ENCODE results near the gene GRK5.

GRK5 gene

DNA sequence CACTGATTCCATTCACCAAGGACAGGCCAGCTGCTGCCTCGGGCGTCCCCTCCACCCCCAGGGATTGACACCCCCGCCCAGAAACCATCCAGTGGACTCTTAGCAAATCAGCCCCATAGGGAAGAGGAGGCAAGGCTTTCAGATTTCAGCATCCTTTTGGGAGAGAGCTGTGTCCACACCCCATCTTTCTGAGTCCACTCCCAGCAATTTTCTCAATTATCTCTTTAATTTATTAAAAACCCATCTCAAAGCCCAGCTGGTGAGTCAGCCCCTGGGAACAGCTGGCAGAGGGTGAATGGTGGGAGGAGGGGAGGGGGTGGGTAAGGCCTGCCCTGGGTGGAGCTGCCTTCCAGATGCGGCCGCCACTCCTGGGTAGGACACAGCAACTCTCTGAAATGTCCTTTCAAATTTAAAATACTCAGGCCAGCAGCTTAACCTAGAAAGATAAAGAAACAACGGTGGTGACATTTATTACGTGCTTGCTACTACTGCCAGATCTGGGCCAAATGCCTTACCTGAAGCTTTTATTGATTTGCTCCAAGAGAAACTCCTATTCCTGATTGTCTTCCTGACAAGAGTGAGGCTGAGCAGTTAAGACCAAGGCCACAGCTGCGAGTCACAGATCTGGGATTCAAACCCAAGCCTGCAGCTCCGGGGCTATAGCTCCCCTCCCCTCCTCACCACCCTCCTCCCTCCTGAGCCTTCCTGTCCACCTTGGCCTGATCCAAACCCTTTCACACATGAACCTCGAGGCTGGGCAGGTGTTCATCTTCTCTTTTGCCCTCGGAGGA lies 214.7 kb downstream of the GRK5 start:
- no peaks in the 10 kb centered on the region for H3K27me3 ChIP-seq (ENCODE audit: control insufficient read depth in 5 of 5, insufficient read depth in 4 of 5, low read length in 5 of 5)
- no peak overlapping the region for H3K9ac ChIP-seq (ENCODE audit: low read length in 5 of 5)
- peaks cover 0 to 13% (median 6%) of the 10 kb centered on the region in 5 donors for H3K4me1 ChIP-seq (ENCODE audit: control insufficient read depth in 5 of 5, insufficient read depth in 5 of 5, low read length in 5 of 5)
- H3K36me3 ChIP-seq (ENCODE audit: control insufficient read depth in 5 of 5, insufficient read depth in 5 of 5, low read length in 5 of 5): peaks cover 0 to 49% (median 37%) of the 10 kb centered on the region in 5 donors
- H3K27ac ChIP-seq (ENCODE audit: low read depth, low read length): no peak overlapping the region
- H3K4me3 ChIP-seq (ENCODE audit: low read depth in 1 of 5, low read length in 5 of 5): no peak overlapping the region
- no peaks in the 10 kb centered on the region for H3K9me3 ChIP-seq (ENCODE audit: control insufficient read depth in 5 of 5, low read length in 5 of 5)

DNA sequence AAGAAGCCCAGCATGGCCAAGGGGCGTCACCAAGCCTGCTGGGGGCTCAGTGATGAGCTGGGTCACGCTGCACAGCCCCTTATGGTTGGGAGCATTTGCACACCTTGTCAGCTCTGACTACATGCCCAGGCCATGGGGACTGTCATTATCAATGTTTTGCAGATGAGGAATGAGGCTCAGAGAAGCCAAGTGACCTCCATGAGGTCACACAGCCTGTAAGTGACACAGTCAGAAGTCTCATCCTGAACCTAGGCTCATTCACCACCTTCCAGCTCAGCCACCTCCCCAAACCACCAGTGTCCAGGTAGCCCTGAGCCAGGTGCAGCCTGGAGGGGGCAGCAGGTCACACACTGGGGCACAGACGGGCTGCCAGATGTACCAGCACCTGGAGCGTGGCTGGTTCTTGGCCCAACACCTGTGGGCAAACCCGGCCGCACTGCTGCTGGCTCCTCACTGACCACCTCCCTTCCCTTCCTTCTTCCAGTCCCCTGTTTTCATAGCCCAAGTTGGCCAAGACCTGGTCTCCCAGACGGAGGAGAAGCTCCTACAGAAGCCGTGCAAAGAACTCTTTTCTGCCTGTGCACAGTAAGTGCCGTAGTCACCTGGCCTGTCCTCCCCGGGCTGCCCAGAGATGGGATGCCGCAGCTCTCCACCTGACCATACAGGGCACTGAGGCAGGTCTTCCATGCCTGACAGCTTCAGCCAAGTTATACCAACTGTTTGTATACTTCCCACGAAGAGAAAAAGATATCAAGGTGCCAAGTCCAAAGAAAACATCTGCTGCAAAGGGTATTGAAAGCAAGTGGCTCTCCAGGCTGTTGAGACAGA lies 215.5 kb downstream of the GRK5 start:
- Histone ChIP-seq H3K4me3 (ENCODE audit: low read depth in 1 of 5, low read length in 5 of 5) (no peak overlapping the region), H3K4me1 (ENCODE audit: control insufficient read depth in 5 of 5, insufficient read depth in 5 of 5, low read length in 5 of 5) (peaks cover 0 to 11% (median 6%) of the 10 kb centered on the region in 5 donors), H3K9ac (ENCODE audit: low read length in 5 of 5) (no peak overlapping the region), H3K36me3 (ENCODE audit: control insufficient read depth in 5 of 5, insufficient read depth in 5 of 5, low read length in 5 of 5) (peaks cover 0 to 53% (median 44%) of the 10 kb centered on the region in 5 donors), H3K9me3 (ENCODE audit: control insufficient read depth in 5 of 5, low read length in 5 of 5) (no peaks in the 10 kb centered on the region), H3K27me3 (ENCODE audit: control insufficient read depth in 5 of 5, insufficient read depth in 4 of 5, low read length in 5 of 5) (no peaks in the 10 kb centered on the region), H3K27ac (ENCODE audit: low read depth, low read length) (no peak overlapping the region)

DNA sequence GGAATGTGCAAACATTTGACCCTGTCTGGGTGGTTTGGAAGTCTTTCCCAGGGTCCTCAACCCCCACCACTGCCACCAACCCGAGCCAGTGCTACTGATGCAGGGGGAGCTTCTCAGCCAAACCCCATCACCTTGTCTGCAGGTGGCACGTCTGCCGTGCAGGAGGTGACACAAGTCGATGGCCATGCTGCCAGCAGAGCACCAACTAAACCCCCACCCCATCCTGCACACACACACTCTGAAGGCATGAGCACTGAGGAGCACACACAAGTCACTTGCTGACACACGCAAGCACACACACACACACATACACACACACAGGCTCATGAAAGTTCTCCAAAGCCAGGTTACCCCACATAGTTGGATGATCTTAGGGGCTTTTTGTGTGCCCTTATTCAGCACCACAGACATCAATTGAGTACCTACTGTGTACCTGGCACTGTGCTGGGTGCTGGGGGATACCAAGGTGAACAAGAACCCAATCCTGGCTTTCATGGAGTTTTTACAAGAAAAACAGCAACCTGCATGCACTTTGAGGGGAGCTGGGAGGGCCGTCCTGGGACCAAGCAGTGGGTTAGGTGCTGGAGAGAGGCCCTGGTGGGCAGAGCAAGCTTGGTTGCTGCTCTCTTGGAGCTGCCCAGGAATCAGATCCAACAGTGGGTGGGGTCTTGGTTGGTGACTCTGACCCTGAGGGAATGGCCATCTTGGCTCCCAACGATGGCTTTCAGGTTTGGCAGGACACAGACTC lies 216.3 kb downstream of the GRK5 start:
- no peaks in the 10 kb centered on the region for H3K27me3 ChIP-seq (ENCODE audit: control insufficient read depth in 5 of 5, insufficient read depth in 4 of 5, low read length in 5 of 5)
- H3K9me3 ChIP-seq (ENCODE audit: control insufficient read depth in 5 of 5, low read length in 5 of 5): no peaks in the 10 kb centered on the region
- no peak overlapping the region for H3K4me3 ChIP-seq (ENCODE audit: low read depth in 1 of 5, low read length in 5 of 5)
- no peak overlapping the region for H3K9ac ChIP-seq (ENCODE audit: low read length in 5 of 5)
- H3K4me1 ChIP-seq (ENCODE audit: control insufficient read depth in 5 of 5, insufficient read depth in 5 of 5, low read length in 5 of 5): peaks cover 0 to 11% (median 6%) of the 10 kb centered on the region in 5 donors
- H3K27ac ChIP-seq (ENCODE audit: low read depth, low read length): no peak overlapping the region
- peaks cover 0 to 61% (median 52%) of the 10 kb centered on the region in 5 donors for H3K36me3 ChIP-seq (ENCODE audit: control insufficient read depth in 5 of 5, insufficient read depth in 5 of 5, low read length in 5 of 5)

DNA sequence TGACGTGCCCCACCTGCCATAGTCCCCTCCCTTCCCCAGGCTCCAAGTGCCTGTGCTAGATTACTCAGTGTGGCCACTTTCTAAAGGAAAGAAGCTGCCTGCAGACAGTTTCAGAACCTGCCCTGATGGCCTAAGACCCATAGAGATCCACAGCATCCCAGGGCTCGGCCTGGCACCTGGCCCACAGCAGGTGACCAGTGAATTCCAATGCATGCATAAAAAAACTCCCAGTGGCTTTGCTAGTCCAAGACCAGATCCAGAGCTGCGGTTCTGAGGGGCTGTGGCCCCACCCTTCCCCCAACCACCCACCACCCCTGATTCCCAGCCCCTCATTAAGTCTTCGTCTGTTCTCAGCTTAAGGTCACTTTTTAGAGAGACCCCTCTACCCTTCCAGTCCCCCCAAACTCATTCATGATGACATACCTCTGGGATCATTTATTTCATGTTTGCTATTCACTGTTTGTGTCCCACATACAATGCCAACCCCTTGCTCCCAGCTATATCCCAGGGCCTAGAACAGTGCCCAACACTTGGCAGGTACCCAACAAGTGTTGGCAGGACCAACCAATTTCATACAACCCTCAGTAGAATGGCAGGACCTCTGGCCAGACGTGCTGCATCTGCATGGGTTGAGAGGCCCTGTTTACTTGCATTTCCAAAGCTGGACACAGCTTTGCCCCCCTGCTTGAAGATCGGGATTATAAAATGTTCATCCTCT lies 217.0 kb downstream of the GRK5 start:
- Histone ChIP-seq H3K9me3 (ENCODE audit: control insufficient read depth in 5 of 5, low read length in 5 of 5) (no peaks in the 10 kb centered on the region), H3K27ac (ENCODE audit: low read depth, low read length) (no peak overlapping the region), H3K4me3 (ENCODE audit: low read depth in 1 of 5, low read length in 5 of 5) (no peak overlapping the region), H3K27me3 (ENCODE audit: control insufficient read depth in 5 of 5, insufficient read depth in 4 of 5, low read length in 5 of 5) (no peaks in the 10 kb centered on the region), H3K4me1 (ENCODE audit: control insufficient read depth in 5 of 5, insufficient read depth in 5 of 5, low read length in 5 of 5) (peaks cover 0 to 11% (median 6%) of the 10 kb centered on the region in 5 donors), H3K9ac (ENCODE audit: low read length in 5 of 5) (no peak overlapping the region), H3K36me3 (ENCODE audit: control insufficient read depth in 5 of 5, insufficient read depth in 5 of 5, low read length in 5 of 5) (peaks cover 0 to 68% (median 60%) of the 10 kb centered on the region in 5 donors)

DNA sequence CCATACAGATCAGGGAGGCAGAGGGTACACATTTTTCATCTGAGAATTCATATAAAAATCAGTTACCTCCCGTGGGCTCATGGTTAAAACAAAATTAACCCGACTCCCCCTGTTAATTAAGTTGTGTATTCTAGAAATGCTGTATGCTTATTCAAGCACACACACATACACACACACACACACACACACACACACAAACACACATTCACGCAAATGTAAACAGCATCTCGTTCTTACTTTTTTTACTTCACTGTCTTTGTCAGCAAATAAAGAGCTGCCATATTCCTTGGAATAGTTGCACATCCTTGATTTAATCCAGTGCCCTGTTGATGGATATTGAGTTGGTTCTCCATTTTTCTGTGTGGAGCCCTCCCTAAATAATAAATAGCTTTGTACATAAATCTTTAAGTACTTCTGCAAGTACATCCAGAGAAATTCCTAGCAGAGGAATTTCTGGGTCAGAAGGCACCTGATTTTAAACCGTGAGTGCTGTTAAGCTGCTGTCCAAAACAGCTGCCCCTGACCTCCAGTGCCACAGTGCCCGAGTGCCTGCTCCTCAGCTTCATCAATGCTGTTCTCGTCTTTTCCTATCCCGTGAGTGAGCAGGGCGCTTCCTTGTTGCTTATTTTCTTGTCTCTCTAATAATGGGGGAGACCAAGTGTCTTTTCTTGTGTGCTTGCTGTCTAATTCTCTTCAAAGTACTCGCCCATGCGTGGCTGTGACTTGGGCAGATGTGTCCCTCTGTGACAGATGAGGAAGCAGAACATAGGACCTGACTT lies 217.9 kb downstream of the GRK5 start:
- peaks cover 0 to 11% (median 6%) of the 10 kb centered on the region in 5 donors for H3K4me1 ChIP-seq (ENCODE audit: control insufficient read depth in 5 of 5, insufficient read depth in 5 of 5, low read length in 5 of 5)
- no peaks in the 10 kb centered on the region for H3K9me3 ChIP-seq (ENCODE audit: control insufficient read depth in 5 of 5, low read length in 5 of 5)
- H3K27me3 ChIP-seq (ENCODE audit: control insufficient read depth in 5 of 5, insufficient read depth in 4 of 5, low read length in 5 of 5): no peaks in the 10 kb centered on the region
- no peak overlapping the region for H3K9ac ChIP-seq (ENCODE audit: low read length in 5 of 5)
- H3K27ac ChIP-seq (ENCODE audit: low read depth, low read length): no peak overlapping the region
- H3K36me3 ChIP-seq (ENCODE audit: control insufficient read depth in 5 of 5, insufficient read depth in 5 of 5, low read length in 5 of 5): peaks cover 0 to 72% (median 65%) of the 10 kb centered on the region in 5 donors
- no peak overlapping the region for H3K4me3 ChIP-seq (ENCODE audit: low read depth in 1 of 5, low read length in 5 of 5)

DNA sequence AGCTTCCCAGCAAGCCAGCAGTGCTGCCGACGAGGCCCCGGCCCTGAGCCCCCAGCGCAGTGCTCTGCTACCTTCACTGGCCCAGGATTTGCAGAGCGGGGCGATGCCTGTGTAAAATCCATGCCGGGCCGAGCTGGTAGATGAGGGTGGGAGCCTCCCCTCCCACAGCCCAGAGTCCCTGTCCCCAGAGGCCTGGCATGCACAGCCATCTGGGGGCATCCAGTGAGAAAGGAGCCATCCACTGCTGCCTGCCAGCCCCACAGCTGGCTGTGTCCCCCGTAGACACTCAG lies 218.5 kb downstream of the GRK5 start:
- Histone ChIP-seq H3K27ac (ENCODE audit: low read depth, low read length) (no peak overlapping the region), H3K4me1 (ENCODE audit: control insufficient read depth in 5 of 5, insufficient read depth in 5 of 5, low read length in 5 of 5) (peaks cover 0 to 10% (median 6%) of the 10 kb centered on the region in 5 donors), H3K4me3 (ENCODE audit: low read depth in 1 of 5, low read length in 5 of 5) (no peak overlapping the region), H3K27me3 (ENCODE audit: control insufficient read depth in 5 of 5, insufficient read depth in 4 of 5, low read length in 5 of 5) (no peaks in the 10 kb centered on the region), H3K9me3 (ENCODE audit: control insufficient read depth in 5 of 5, low read length in 5 of 5) (no peaks in the 10 kb centered on the region), H3K36me3 (ENCODE audit: control insufficient read depth in 5 of 5, insufficient read depth in 5 of 5, low read length in 5 of 5) (peaks cover 0 to 76% (median 70%) of the 10 kb centered on the region in 5 donors), H3K9ac (ENCODE audit: low read length in 5 of 5) (no peak overlapping the region)

DNA sequence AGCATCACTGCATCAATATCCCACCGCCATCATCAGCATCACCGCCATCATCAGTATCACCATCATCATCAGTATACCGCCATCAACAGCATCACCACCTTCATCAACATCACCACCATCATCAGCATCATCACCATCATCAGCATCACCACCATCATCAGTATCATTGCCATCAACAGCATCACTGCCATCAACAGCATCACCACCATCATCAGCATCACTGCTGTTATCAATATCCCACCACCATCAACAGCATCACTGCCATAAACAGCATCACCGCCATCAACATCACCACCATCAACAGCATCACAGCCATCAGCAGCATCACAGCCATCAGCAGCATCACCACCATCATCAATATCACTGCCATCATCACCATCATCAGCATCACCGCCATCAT lies 219.3 kb downstream of the GRK5 start:
- Histone ChIP-seq H3K27ac (ENCODE audit: low read depth, low read length) (no peak overlapping the region), H3K4me1 (ENCODE audit: control insufficient read depth in 5 of 5, insufficient read depth in 5 of 5, low read length in 5 of 5) (peaks cover 0 to 5% (median 3%) of the 10 kb centered on the region in 5 donors), H3K27me3 (ENCODE audit: control insufficient read depth in 5 of 5, insufficient read depth in 4 of 5, low read length in 5 of 5) (no peaks in the 10 kb centered on the region), H3K9me3 (ENCODE audit: control insufficient read depth in 5 of 5, low read length in 5 of 5) (no peaks in the 10 kb centered on the region), H3K36me3 (ENCODE audit: control insufficient read depth in 5 of 5, insufficient read depth in 5 of 5, low read length in 5 of 5) (peaks cover 0 to 83% (median 78%) of the 10 kb centered on the region in 5 donors), H3K9ac (ENCODE audit: low read length in 5 of 5) (no peak overlapping the region), H3K4me3 (ENCODE audit: low read depth in 1 of 5, low read length in 5 of 5) (no peak overlapping the region)

DNA sequence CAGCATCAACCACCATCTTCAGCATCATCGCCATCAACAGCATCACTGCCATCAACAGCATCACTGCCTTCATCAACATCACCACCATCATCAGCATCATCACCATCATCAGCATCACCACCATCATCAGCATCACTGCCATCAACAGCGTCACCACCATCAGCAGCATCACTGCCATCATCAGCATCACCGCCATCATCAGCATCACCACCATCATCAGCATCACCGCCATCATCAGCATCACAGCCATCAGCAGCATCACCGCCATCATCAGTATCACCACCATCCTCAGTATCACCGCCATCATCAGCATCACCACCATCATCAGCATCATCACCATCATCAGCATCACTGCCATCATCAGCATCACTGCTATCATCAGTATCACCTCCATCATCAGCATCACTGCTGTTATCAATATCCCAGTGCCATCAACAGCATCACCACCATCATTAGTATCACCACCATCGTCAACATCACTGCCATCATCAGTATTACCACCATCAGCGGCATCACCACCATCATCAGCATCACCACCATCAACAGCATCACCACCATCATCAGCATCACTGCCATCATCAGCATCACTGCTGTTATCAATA lies 220.0 kb downstream of the GRK5 start:
- Histone ChIP-seq H3K27me3 (ENCODE audit: control insufficient read depth in 5 of 5, insufficient read depth in 4 of 5, low read length in 5 of 5) (no peaks in the 10 kb centered on the region), H3K4me1 (ENCODE audit: control insufficient read depth in 5 of 5, insufficient read depth in 5 of 5, low read length in 5 of 5) (peaks cover 0 to 4% (median 3%) of the 10 kb centered on the region in 5 donors), H3K36me3 (ENCODE audit: control insufficient read depth in 5 of 5, insufficient read depth in 5 of 5, low read length in 5 of 5) (peaks cover 0 to 87% (median 84%) of the 10 kb centered on the region in 5 donors), H3K4me3 (ENCODE audit: low read depth in 1 of 5, low read length in 5 of 5) (no peak overlapping the region), H3K27ac (ENCODE audit: low read depth, low read length) (no peak overlapping the region), H3K9ac (ENCODE audit: low read length in 5 of 5) (no peak overlapping the region), H3K9me3 (ENCODE audit: control insufficient read depth in 5 of 5, low read length in 5 of 5) (no peaks in the 10 kb centered on the region)

DNA sequence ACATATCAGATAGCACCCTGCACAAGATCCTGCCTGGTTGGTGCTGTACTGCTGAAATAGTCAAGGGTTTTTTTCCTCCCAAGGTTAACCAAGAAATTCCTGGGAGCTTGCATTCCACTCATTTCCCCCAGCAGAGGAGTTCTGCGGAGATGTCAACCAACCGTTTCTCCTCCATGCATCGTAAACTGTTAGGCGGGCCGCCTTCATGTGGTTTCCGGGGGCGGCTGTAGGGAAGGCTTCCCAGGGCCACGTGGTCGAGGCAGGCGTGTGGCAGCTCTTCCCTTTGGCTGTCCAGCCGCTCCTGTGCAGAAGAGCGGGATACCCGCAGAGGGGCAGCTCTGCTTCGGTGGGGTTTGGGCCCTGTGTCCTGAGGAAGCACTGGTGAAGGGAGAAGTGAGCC lies 221.4 kb downstream of the GRK5 start:
- Histone ChIP-seq H3K36me3 (ENCODE audit: control insufficient read depth in 5 of 5, insufficient read depth in 5 of 5, low read length in 5 of 5) (peaks cover 0 to 85% (median 81%) of the 10 kb centered on the region in 5 donors), H3K4me3 (ENCODE audit: low read depth in 1 of 5, low read length in 5 of 5) (no peak overlapping the region), H3K4me1 (ENCODE audit: control insufficient read depth in 5 of 5, insufficient read depth in 5 of 5, low read length in 5 of 5) (peaks cover 0 to 4% (median 3%) of the 10 kb centered on the region in 5 donors), H3K9me3 (ENCODE audit: control insufficient read depth in 5 of 5, low read length in 5 of 5) (no peaks in the 10 kb centered on the region), H3K27me3 (ENCODE audit: control insufficient read depth in 5 of 5, insufficient read depth in 4 of 5, low read length in 5 of 5) (no peaks in the 10 kb centered on the region), H3K27ac (ENCODE audit: low read depth, low read length) (no peak overlapping the region), H3K9ac (ENCODE audit: low read length in 5 of 5) (no peak overlapping the region)
